Hepatocyte (in vitro differentiated cells): Measurements from ENCODE around the gene GCG.

Source experiments
- CTCF ChIP-seq: fragments of 200-600 bp; sonication (generic); IDR thresholded peaks from 2 replicates; pipeline ENCODE4 v1.5.1; 2016; ENCODE audit warnings: antibody characterized with exemption, mild to moderate bottlenecking; ENCODE audit not compliant: poor library complexity
- EZH2 ChIP-seq: fragments of 200-600 bp; sonication (generic); IDR thresholded peaks from 2 replicates; pipeline ENCODE4 v1.6.1; 2016; ENCODE audit warnings: antibody characterized with exemption, mild to moderate bottlenecking, borderline replicate concordance

DNA sequence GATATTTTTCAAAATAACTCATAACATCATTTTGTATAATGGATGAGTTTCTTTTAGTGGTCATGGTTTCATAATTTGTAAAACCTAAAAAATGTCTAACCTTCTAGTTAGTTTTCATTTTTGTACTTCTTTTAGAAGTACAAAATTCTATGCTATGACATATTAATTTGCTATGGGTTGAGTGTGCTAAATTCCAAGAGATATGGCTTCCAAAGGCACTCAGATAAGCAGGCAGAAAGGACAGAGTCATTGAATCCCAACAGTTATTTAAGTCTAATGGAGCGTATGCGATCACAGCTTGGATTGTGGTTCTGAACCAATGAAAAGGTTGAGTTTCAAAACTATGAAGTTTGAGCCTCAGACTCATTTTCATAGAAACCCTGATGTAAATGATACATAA, 37.0 kb downstream of the GCG start:
- no peak for TF ChIP-seq CTCF
- TF ChIP-seq EZH2 = no peak
